ENCODE data around the gene KCNN3. TPM values are rescaled to one million over a fixed set of nuclear protein-coding genes. Genes with fewer than 3 reads are reported as not detected.

Gene KCNN3
- total RNA-seq, 1 donor from 2014 or later: 0.04 TPM

GRCh38 chr1:154820646-154821045 is 49.4 kb downstream of the KCNN3 start:
- Histone ChIP-seq H3K36me3 (ENCODE audit: control insufficient read depth, insufficient read depth, low read length) (no peaks in the 10 kb centered on the region), H3K27me3 (ENCODE audit: control insufficient read depth, insufficient read depth, low read length) (peaks cover 5% of the 10 kb centered on the region), H3K4me3 (ENCODE audit: low read depth, low read length) (no peak overlapping the region)
- DNase-seq (ENCODE audit: low read depth): no peak
- no peak for TF ChIP-seq CTCF (IDR thresholded peaks at IDR 0.05; ENCODE audit: insufficient read depth, low read length, poor library complexity, severe bottlenecking)

- Histone ChIP-seq H3K4me3 (ENCODE audit: low read depth, low read length) (no peak overlapping the region), H3K36me3 (ENCODE audit: control insufficient read depth, insufficient read depth, low read length) (no peaks in the 10 kb centered on the region), H3K27me3 (ENCODE audit: control insufficient read depth, insufficient read depth, low read length) (peaks cover 5% of the 10 kb centered on the region)
- TF ChIP-seq CTCF (IDR thresholded peaks at IDR 0.05; ENCODE audit: insufficient read depth, low read length, poor library complexity, severe bottlenecking): peak; percentile 51
- no peak for DNase-seq (ENCODE audit: low read depth)
Observed at GRCh38 chr1:154819628-154820590, 50.2 kb downstream of the KCNN3 start.

DNA sequence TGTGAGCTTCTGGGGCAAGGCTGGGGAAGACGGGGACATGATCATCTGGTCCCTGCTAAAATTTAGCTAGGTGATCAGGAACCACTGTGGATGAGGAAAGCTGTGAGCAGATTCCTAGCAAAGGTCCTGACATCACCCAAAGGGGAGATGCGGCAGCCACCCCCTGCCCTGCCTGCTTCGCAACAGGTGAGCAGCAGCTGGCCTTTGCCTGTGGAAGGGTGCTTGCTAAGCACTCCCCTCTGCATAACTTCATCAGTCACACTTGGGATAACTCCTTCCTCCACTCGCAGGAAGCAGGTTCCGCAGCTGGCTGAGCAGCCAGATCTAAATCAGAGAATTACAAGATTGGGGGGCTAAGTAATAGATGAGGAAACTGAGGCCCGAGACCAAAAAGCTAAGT is 51.2 kb downstream of the KCNN3 start:
- Histone ChIP-seq H3K27me3 (ENCODE audit: control insufficient read depth, insufficient read depth, low read length) (peaks cover 6% of the 10 kb centered on the region), H3K36me3 (ENCODE audit: control insufficient read depth, insufficient read depth, low read length) (no peaks in the 10 kb centered on the region), H3K4me3 (ENCODE audit: low read depth, low read length) (no peak overlapping the region)
- no peak for TF ChIP-seq CTCF (IDR thresholded peaks at IDR 0.05; ENCODE audit: insufficient read depth, low read length, poor library complexity, severe bottlenecking)
- no peak for DNase-seq (ENCODE audit: low read depth)

GRCh38 chr1:154816937-154817336 is 53.1 kb downstream of the KCNN3 start:
- H3K27me3 ChIP-seq (ENCODE audit: control insufficient read depth, insufficient read depth, low read length): peaks cover 16% of the 10 kb centered on the region
- no peaks in the 10 kb centered on the region for H3K36me3 ChIP-seq (ENCODE audit: control insufficient read depth, insufficient read depth, low read length)
- DNase-seq (ENCODE audit: low read depth): no peak
- no peak overlapping the region for H3K4me3 ChIP-seq (ENCODE audit: low read depth, low read length)
- TF ChIP-seq CTCF (IDR thresholded peaks at IDR 0.05; ENCODE audit: insufficient read depth, low read length, poor library complexity, severe bottlenecking): no peak

DNA sequence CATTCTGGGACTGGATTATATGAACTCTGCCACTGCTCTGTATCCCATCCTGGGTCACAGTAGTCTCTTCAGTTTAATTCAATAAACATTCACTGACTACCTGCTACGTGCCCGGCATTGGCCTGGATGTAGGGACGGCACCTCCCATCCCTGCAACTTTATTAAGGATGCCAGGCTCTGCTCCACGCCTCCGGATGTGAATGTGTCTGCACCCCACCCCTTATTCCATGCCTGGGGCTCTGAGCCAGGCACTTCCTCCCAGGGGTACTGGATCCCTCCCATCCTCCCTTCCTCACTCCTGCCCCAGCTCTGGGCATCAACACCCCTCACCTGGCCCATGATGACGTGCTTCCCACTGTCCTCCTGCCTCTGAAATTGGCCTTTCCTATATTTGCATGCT is 53.7 kb downstream of the KCNN3 start:
- Histone ChIP-seq H3K4me3 (ENCODE audit: low read depth, low read length) (no peak overlapping the region), H3K36me3 (ENCODE audit: control insufficient read depth, insufficient read depth, low read length) (no peaks in the 10 kb centered on the region), H3K27me3 (ENCODE audit: control insufficient read depth, insufficient read depth, low read length) (peaks cover 16% of the 10 kb centered on the region)
- no peak for DNase-seq (ENCODE audit: low read depth)
- no peak for TF ChIP-seq CTCF (IDR thresholded peaks at IDR 0.05; ENCODE audit: insufficient read depth, low read length, poor library complexity, severe bottlenecking)

All from kidney epithelial cell (primary cell).